GM12801 (cell line): ENCODE results near the gene STX16.

Experiments
- TF ChIP-seq, protein P1 (sequence below): IDR thresholded peaks from one replicate; pipeline ENCODE4 v1.5.1; 2011; ENCODE audit warnings: control low read depth; ENCODE audit not compliant: insufficient read length; ENCODE audit errors: extremely low read depth

STX16 gene

DNA sequence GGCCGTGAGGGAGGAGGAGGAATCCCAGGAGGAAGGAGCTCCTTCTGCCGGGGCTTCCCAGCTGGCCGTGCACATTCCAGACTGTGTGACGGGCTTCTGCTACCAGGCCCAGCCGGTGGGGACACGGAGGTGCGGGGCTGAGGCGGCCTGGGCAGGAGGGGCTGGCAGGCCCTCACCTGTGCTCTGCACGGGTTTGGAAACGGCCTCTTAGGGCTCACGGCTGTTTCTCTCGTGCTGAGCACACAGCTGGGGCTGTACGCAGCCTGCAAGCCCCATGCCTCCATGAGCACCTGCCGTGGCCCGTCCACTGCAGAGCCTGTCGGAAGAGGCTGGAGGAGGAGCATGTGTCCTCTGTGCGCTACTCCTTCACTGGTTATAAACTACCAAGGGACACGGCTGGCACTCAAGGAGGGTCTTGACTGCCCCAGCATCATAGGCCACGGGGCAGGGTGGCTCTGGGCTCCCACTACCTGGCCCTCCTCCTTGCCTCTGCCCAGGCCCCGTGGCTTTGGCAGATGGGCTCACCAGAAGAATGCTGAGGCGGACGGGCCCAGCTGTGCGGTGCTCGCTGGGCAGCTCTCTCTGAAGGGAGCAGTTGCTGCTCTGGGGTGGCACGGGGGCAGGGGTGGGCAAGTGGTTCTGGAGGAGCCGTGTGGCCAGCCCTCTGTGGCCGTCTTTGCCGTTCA, 57.3 kb downstream of the STX16 start:
- TF ChIP-seq, protein P1, sequence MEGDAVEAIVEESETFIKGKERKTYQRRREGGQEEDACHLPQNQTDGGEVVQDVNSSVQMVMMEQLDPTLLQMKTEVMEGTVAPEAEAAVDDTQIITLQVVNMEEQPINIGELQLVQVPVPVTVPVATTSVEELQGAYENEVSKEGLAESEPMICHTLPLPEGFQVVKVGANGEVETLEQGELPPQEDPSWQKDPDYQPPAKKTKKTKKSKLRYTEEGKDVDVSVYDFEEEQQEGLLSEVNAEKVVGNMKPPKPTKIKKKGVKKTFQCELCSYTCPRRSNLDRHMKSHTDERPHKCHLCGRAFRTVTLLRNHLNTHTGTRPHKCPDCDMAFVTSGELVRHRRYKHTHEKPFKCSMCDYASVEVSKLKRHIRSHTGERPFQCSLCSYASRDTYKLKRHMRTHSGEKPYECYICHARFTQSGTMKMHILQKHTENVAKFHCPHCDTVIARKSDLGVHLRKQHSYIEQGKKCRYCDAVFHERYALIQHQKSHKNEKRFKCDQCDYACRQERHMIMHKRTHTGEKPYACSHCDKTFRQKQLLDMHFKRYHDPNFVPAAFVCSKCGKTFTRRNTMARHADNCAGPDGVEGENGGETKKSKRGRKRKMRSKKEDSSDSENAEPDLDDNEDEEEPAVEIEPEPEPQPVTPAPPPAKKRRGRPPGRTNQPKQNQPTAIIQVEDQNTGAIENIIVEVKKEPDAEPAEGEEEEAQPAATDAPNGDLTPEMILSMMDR = no peak

DNA sequence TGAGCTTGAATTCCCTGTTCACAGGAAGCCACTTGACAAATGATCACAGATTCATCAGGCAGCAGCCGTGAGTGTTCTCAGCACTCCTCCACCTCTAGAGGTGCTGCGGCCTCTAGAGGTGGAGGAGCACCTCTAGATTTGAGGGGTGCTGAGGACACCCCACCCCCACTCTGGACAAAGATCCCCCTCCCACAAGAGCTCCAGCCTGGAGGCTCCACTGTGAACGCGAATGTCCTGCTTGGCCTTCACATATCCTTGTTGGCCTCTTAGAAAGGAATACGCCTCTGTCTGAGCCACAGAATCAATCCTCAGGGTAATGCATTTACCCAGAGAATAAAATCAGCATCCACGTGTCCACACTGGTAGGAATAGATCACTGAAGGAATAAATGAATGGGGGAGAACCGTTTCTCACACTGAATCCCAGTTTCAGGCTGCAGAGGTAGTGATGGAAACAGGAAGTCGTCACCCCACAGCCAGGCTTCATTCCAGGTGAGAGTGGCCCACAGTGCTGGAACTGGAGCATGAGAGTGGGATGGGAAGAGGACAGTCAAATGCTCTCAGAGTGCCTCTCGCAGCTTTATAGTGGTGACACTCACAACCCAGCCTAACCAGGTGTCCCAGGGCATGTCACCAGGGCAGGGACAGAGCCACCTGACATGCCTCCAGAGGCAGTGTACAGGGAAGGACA, 58.1 kb downstream of the STX16 start:
- TF ChIP-seq, protein P1 = no peak

DNA sequence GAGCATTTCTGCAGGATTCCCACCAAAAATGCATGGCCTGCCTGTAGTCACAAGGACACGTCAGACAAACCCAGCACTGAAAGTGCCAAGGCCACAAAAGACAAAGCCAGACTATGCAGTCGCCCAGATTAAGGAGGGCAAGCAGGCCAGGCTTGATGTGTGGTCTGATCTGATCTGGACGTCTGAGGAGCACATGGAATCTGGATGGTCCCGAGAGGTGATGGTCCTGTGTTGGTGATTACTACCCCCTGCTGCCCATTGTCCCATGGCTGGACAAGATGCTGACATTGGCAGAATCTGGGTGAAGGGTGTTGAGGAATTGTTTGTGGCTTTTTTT, 58.6 kb downstream of the STX16 start:
- TF ChIP-seq, protein P1 = no peak

DNA sequence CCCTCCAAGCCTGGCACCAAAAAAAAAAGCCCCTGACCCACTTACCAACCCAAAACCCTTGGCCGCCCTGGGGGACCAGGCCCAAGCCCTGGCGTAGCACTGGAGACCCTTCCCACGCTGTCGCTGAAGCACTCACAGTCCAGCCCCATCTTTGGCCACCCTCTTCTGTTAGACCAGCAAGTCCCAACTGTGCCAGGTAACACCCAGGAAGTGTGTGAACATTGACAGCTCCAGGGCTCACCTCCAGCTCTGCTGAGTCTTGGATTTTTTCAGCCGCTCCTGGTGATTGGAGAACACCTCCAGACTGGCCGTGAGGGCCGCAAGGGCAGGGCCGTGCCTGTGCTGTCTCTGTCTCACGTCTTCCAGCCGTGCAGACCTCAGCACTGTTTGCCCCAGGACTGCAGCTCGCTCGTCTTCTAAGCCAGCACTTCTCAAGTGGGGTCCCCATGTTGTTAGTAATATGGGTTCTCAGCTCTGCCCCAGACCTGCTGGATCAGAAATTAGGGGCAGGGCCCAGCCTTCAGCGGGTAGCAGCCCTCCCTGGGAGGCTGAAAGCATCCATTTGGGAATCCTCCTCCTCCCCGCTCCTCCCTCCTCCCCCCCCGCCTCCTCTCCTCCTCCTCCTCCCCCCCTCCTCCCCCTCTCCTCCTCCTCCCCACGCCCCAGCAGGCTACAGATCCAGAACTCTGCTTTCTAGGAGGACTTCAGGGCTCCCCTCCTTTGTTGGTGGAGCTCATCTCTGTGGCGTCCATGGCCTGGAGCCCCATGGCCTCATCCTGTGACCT, 59.6 kb downstream of the STX16 start:
- TF ChIP-seq, protein P1 = no peak

DNA sequence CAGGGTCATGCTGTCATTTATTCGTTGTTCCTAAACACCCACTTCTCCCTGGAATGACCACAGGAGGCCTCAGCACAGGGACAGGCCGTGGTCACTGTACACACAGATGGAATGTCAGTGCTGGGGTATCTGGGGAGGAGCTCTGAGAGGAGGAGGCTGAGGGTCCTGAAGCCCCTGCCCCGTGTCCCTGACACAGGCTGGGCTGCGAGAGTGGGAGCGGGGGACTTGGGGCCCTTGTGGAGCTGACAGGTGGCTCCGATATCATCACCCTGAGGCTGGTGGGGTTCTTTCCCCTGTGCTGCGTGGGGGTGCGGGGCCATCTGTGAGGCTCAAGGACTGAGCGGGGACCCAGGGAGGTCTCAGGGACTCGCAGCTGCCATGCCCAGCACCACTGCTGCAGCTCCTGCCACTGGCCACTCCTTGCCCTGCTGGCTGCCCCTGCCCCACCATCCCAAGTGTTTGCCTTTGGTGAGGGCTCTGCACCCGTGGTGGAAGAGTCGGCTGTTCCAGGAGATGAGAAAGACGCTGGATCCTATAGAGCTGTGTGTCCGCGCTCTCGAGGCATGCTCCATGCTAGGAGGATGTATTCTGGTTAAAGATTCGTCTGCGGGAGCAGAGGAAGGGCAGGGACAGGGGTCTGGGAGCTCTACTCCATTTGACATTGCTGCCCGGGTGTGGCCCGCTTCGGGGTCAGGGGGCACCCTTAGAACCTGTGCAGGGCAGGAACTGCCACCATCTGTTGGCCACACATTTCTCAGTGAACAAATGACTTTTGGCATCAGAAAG, 60.4 kb downstream of the STX16 start:
- TF ChIP-seq, protein P1 = no peak

DNA sequence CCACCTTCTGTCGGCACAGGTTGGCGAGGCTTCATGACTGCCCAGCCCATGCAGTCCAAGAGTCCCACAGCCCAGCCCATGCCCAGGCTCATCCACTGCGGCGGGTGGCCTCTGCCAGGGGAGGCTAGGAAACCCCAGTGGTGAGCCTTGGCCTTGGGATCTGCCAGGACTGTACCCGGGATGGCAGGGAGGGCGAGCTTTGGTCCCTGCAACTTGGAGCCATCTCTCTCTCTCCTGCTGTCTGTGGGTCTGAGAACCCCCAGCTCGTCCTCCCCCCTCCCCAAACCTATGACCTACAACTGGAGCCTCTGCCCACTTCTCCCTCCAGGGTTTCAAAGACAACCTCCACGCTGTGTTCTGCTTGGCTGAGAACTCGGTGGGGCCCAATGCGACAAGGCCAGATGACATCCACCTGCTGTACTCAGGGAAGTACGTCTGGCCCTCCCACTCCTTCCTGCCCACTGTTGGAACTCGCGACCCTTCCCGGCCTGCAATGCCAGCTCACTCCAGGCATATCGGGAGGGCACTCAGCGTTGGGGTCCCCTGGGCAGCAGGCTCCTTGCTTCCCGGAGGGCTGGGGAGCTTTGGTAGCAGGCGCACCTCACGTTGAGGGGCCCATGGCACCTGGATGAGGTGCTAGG, 61.2 kb downstream of the STX16 start:
- TF ChIP-seq, protein P1 = no peak
